GM21825 (cell line): ENCODE measurements around the gene TMEM145.
"Not testable (repeated sequence)": the region's sequence is repeated elsewhere in the genome, so short reads cannot be mapped to it uniquely, and the experiment has no call there.

Experiments used
- ATAC-seq: cut with Tn5 transposase; IDR thresholded peaks from one replicate; pipeline ENCODE4 v1.9.1; 2021; ENCODE audit warnings: mild to moderate bottlenecking, moderate library complexity; ENCODE audit not compliant: unreplicated experiment

Gene TMEM145

GRCh38 chr19:42313096-42313839, at the start of gene TMEM145:
Gene TMEM145 (plus strand): TSS chr19:42313309. CDS start chr19:42313377, 68 bp downstream.
- no peak for ATAC-seq

GRCh38 chr19:42266105-42266504, 47.0 kb upstream of the TMEM145 start:
- ATAC-seq: not testable (repeated sequence)

GRCh38 chr19:42266928-42267603, 46.0 kb upstream of the TMEM145 start:
- ATAC-seq: not testable (repeated sequence)

GRCh38 chr19:42267644-42268141, 45.4 kb upstream of the TMEM145 start:
- no peak for ATAC-seq

- peak; percentile 54 for ATAC-seq
These were observed 44.9 kb upstream of the TMEM145 start for GRCh38 chr19:42268142-42268703.

- peak; percentile 76 for ATAC-seq
These were observed 44.2 kb upstream of the TMEM145 start, which contains the start of gene CIC for GRCh38 chr19:42268704-42269477. Gene CIC (plus strand): TSS chr19:42269252. CDS start chr19:42271784, 2,532 bp downstream.

- no peak for ATAC-seq
These were observed 43.4 kb upstream of the TMEM145 start for GRCh38 chr19:42269478-42270345.

GRCh38 chr19:42270346-42271044, 42.6 kb upstream of the TMEM145 start:
- no peak for ATAC-seq

GRCh38 chr19:42271045-42271419, 42.1 kb upstream of the TMEM145 start:
- no peak for ATAC-seq

GRCh38 chr19:42271861-42272534, 41.1 kb upstream of the TMEM145 start:
- ATAC-seq: no peak

- no peak for ATAC-seq
These were observed 40.6 kb upstream of the TMEM145 start for GRCh38 chr19:42272535-42272897.

GRCh38 chr19:42272989-42273406, 40.1 kb upstream of the TMEM145 start:
- no peak for ATAC-seq

- no peak for ATAC-seq
These were observed 39.6 kb upstream of the TMEM145 start for GRCh38 chr19:42273407-42274064.

GRCh38 chr19:42274065-42274682, 38.9 kb upstream of the TMEM145 start:
- no peak for ATAC-seq

GRCh38 chr19:42275103-42275502, 38.0 kb upstream of the TMEM145 start:
- no peak for ATAC-seq

- ATAC-seq: no peak
These were observed 37.6 kb upstream of the TMEM145 start for GRCh38 chr19:42275517-42275916.

GRCh38 chr19:42276284-42276683, 36.8 kb upstream of the TMEM145 start:
- no peak for ATAC-seq

GRCh38 chr19:42276821-42277220, 36.3 kb upstream of the TMEM145 start:
- no peak for ATAC-seq
